LNCaP clone FGC (cell line): Measurements from ENCODE around the gene CTBP2.
"Not testable (repeated sequence)": the region's sequence is repeated elsewhere in the genome, so short reads cannot be mapped to it uniquely, and the experiment has no call there.

Experiments
- DNase-seq: peaks from one replicate; pipeline ENCODE4 v3.0.0-alpha.2; 2011; ENCODE audit warnings: low read depth
- H3K4me3 ChIP-seq: 2 replicates; pipeline ENCODE4 v1.5.1; 2011; ENCODE audit warnings: mild to moderate bottlenecking, low read depth, low read length, control low read depth
- CTCF ChIP-seq: IDR thresholded peaks from 2 replicates; pipeline ENCODE4 v1.5.1; 2012; ENCODE audit warnings: mild to moderate bottlenecking; ENCODE audit not compliant: control insufficient read depth, insufficient read depth; ENCODE audit errors: extremely low read depth

CTBP2 gene

GRCh38 chr10:124991835-124992234 is 168.5 kb downstream of the CTBP2 start:
- no peak for TF ChIP-seq CTCF
- H3K4me3 ChIP-seq: no peak overlapping the region
- no peak for DNase-seq

- no peak overlapping the region for H3K4me3 ChIP-seq
- TF ChIP-seq CTCF: no peak
- DNase-seq: no peak
These were observed 169.4 kb downstream of the CTBP2 start for GRCh38 chr10:124990671-124991625.

GRCh38 chr10:124989526-124989925 is 170.8 kb downstream of the CTBP2 start:
- no peak overlapping the region for H3K4me3 ChIP-seq
- TF ChIP-seq CTCF: no peak
- DNase-seq: no peak

- not testable (repeated sequence) for DNase-seq, H3K4me3 ChIP-seq
These were observed 171.6 kb downstream of the CTBP2 start for GRCh38 chr10:124988753-124989152.

- no peak for DNase-seq
- no peak overlapping the region for H3K4me3 ChIP-seq
- TF ChIP-seq CTCF: no peak
These were observed 172.6 kb downstream of the CTBP2 start for GRCh38 chr10:124987788-124988187.

- H3K4me3 ChIP-seq: no peak overlapping the region
- DNase-seq: no peak
- TF ChIP-seq CTCF: no peak
These were observed 175.2 kb downstream of the CTBP2 start for GRCh38 chr10:124985162-124985561.

GRCh38 chr10:124984376-124984775 is 176.0 kb downstream of the CTBP2 start:
- no peak for DNase-seq
- TF ChIP-seq CTCF: no peak
- no peak overlapping the region for H3K4me3 ChIP-seq
